Measurements from ENCODE around the gene TP53I11.

The TP53I11 gene

GRCh38 chr11:44955015-44955738, 4.5 kb upstream of the TP53I11 start:
- DNase-seq: peak in 1 of 2 experiments; percentile 70

GRCh38 chr11:44954051-44954906, 3.6 kb upstream of the TP53I11 start:
- DNase-seq: peak; percentile 54 to 75

- DNase-seq: no peak
These were observed 2.0 kb upstream of the TP53I11 start for GRCh38 chr11:44952500-44953260.

GRCh38 chr11:44952082-44952481, 1.4 kb upstream of the TP53I11 start:
- no peak for DNase-seq

- DNase-seq: peak in 1 of 2 experiments; percentile 48
These were observed 555 bp downstream of the TP53I11 start for GRCh38 chr11:44950031-44950624.

- DNase-seq: peak; percentile 55 to 71
These were observed 1.3 kb downstream of the TP53I11 start for GRCh38 chr11:44949160-44950030.

- no peak for DNase-seq
These were observed 2.5 kb downstream of the TP53I11 start for GRCh38 chr11:44948155-44948554.

- DNase-seq: no peak
These were observed 3.6 kb downstream of the TP53I11 start for GRCh38 chr11:44947114-44947513.

- peak in 1 of 2 experiments; percentile 33 for DNase-seq
These were observed 4.4 kb downstream of the TP53I11 start for GRCh38 chr11:44946263-44946662.

GRCh38 chr11:44945666-44946065, 5.0 kb downstream of the TP53I11 start:
- DNase-seq: no peak

GRCh38 chr11:44944853-44945235, 5.8 kb downstream of the TP53I11 start:
- peak in 1 of 2 experiments; percentile 43 for DNase-seq

GRCh38 chr11:44944181-44944852, 6.4 kb downstream of the TP53I11 start:
- DNase-seq: peak; percentile 51 to 73

GRCh38 chr11:44943696-44944095, 7.0 kb downstream of the TP53I11 start:
- peak; percentile 38 to 70 for DNase-seq

- peak in 1 of 2 experiments; percentile 26 for DNase-seq
These were observed 7.6 kb downstream of the TP53I11 start for GRCh38 chr11:44943118-44943517.

- DNase-seq: peak in 1 of 2 experiments; percentile 23
These were observed 8.4 kb downstream of the TP53I11 start for GRCh38 chr11:44942029-44942955.

GRCh38 chr11:44941259-44942021, 9.2 kb downstream of the TP53I11 start:
- DNase-seq: no peak

GRCh38 chr11:44940835-44941234, 9.8 kb downstream of the TP53I11 start:
- no peak for DNase-seq

- DNase-seq: peak in 1 of 2 experiments; percentile 36
These were observed 10.3 kb downstream of the TP53I11 start for GRCh38 chr11:44940404-44940803.

Data from NCI-H524 (cell line).